H1 (cell line): ENCODE measurements around the gene SBF2. TPM values are rescaled to one million over a fixed set of nuclear protein-coding genes. Genes with fewer than 3 reads are reported as not detected.

Source experiments
- SIRT6 ChIP-seq: IDR thresholded peaks from one replicate; pipeline ENCODE4 v1.7.1; 2012; ENCODE audit warnings: low read length, inconsistent platforms
- polyA plus RNA-seq, 7 experiments: library from polyadenylated mRNA; depleted of rRNA in 3 of 7; stranded (reverse) in 5 of 7; unstranded in 2 of 7; fragments of >200 nt in 5 of 7; fragments of 200-250 nt in 2 of 7; gene quantifications; 1 replicate in 5 of 7; 2 replicates in 1 of 7; 4 replicates in 1 of 7; pipeline versions ENCODE4 v1.2.1 to v1.2.3, GENCODE V29; 2011 to 2013; ENCODE audit warnings: missing spikeins in 2 of 7, mixed read lengths in 2 of 7
- total RNA-seq: library from RNA; stranded (reverse); fragmentation: NEBNext Ultra II Directional; extraction: Animal tissue kit (Norgen Biotek cat#: 25700); gene quantifications from 2 replicates; pipeline ENCODE4 v1.2.1, GENCODE V29; 2021
- TF ChIP-seq, protein P1 (sequence below), 3 experiments: IDR thresholded peaks; 1 replicate in 2 of 3; 2 replicates in 1 of 3; pipeline versions ENCODE4 v1.5.1 to v1.6.1; 2011; ENCODE audit warnings: low read length in 3 of 3, mild to moderate bottlenecking in 3 of 3, inconsistent platforms in 2 of 3, low read depth in 1 of 3, moderate library complexity in 1 of 3; ENCODE audit not compliant: insufficient read depth in 1 of 3; ENCODE audit errors: control extremely low read depth in 1 of 3

SBF2 gene
- total and polyA plus RNA-seq, 2 of the 8 experiments (the other 6 are each of a cell fraction or from before 2014, with no cell fraction given) = 36.7 to 50.5 TPM

DNA sequence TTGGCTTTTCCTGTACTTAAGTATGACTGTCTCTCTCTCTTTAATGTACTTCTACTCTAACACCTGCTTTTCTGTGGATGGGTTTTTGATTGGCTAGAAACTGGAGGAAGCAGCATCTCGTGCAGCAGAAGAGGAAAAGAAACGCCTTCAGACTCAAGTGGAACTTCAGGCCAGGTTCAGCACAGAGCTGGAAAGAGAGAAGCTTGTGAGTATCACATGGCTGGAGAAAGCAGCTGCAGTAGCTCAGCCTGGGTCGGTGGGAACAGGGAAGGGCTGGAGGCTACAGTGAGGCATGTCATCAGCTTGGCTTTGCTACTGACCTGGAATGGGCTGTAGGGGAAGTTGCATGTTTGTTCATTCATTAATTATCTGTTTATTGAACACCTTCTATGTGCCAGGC is 555.9 kb downstream of the SBF2 start (continued):
- TF ChIP-seq, protein P1, sequence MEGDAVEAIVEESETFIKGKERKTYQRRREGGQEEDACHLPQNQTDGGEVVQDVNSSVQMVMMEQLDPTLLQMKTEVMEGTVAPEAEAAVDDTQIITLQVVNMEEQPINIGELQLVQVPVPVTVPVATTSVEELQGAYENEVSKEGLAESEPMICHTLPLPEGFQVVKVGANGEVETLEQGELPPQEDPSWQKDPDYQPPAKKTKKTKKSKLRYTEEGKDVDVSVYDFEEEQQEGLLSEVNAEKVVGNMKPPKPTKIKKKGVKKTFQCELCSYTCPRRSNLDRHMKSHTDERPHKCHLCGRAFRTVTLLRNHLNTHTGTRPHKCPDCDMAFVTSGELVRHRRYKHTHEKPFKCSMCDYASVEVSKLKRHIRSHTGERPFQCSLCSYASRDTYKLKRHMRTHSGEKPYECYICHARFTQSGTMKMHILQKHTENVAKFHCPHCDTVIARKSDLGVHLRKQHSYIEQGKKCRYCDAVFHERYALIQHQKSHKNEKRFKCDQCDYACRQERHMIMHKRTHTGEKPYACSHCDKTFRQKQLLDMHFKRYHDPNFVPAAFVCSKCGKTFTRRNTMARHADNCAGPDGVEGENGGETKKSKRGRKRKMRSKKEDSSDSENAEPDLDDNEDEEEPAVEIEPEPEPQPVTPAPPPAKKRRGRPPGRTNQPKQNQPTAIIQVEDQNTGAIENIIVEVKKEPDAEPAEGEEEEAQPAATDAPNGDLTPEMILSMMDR (IDR thresholded peaks at IDR 0.05; ENCODE audit: control extremely low read depth in 1 of 3, insufficient read depth in 1 of 3, low read depth in 1 of 3, low read length in 3 of 3) = no peak
- no peak for TF ChIP-seq SIRT6
